Measurements from ENCODE around the gene FAU. TPM values are rescaled to one million over a fixed set of nuclear protein-coding genes. Genes with fewer than 3 reads are reported as not detected.
A peak's percentile ranks its signal among the peaks of the same experiment; 100 is the strongest.

Gene FAU
- total RNA-seq, 1 donor from 2014 or later: 710 TPM

- no peak overlapping the region for H3K4me3 Mint-ChIP-seq
- no peak overlapping the region for H3K27ac Mint-ChIP-seq
- H3K9me3 Mint-ChIP-seq: no peaks in the 10 kb centered on the region
- no peak for TF ChIP-seq CTCF (IDR thresholded peaks at IDR 0.05; ENCODE audit: unreplicated experiment)
- H3K4me1 Mint-ChIP-seq: peaks cover 18% of the 10 kb centered on the region
- peaks cover 23% of the 10 kb centered on the region for H3K27me3 Mint-ChIP-seq (ENCODE audit: low read depth)
- no peaks in the 10 kb centered on the region for H3K36me3 Mint-ChIP-seq
- DNase-seq (ENCODE audit: low spot score in 2 of 2, unreplicated experiment in 2 of 2): no peak
Observed at GRCh38 chr11:65148657-65149056, 26.7 kb upstream of the FAU start.

GRCh38 chr11:65147352-65148075 is 25.6 kb upstream of the FAU start:
- H3K9me3 Mint-ChIP-seq: no peaks in the 10 kb centered on the region
- no peak for DNase-seq (ENCODE audit: low spot score in 2 of 2, unreplicated experiment in 2 of 2)
- no peak for TF ChIP-seq CTCF (IDR thresholded peaks at IDR 0.05; ENCODE audit: unreplicated experiment)
- no peak overlapping the region for H3K27ac Mint-ChIP-seq
- no peak overlapping the region for H3K4me3 Mint-ChIP-seq
- no peaks in the 10 kb centered on the region for H3K36me3 Mint-ChIP-seq
- H3K4me1 Mint-ChIP-seq: peaks cover 18% of the 10 kb centered on the region
- H3K27me3 Mint-ChIP-seq (ENCODE audit: low read depth): peaks cover 19% of the 10 kb centered on the region

- Mint-ChIP-seq H3K4me3 (no peak overlapping the region), H3K9me3 (no peaks in the 10 kb centered on the region), H3K36me3 (no peaks in the 10 kb centered on the region)
Observed at GRCh38 chr11:65141896-65142494, 20.1 kb upstream of the FAU start.

GRCh38 chr11:65136515-65137096 is 14.7 kb upstream of the FAU start:
- Mint-ChIP-seq H3K27ac (peak overlapping the region; percentile 90), H3K4me3 (peak overlapping the region; percentile 49), H3K27me3 (ENCODE audit: low read depth) (peaks cover 16% of the 10 kb centered on the region), H3K9me3 (no peaks in the 10 kb centered on the region), H3K36me3 (no peaks in the 10 kb centered on the region), H3K4me1 (peaks cover 30% of the 10 kb centered on the region)
- TF ChIP-seq CTCF (IDR thresholded peaks at IDR 0.05; ENCODE audit: unreplicated experiment): no peak
- DNase-seq (ENCODE audit: low spot score in 2 of 2, unreplicated experiment in 2 of 2): no peak

More at GRCh38 chr11:65141896-65142494, 20.1 kb upstream of the FAU start:
- DNase-seq (ENCODE audit: low spot score in 2 of 2, unreplicated experiment in 2 of 2): no peak
- Mint-ChIP-seq H3K27me3 (ENCODE audit: low read depth) (peaks cover 41% of the 10 kb centered on the region), H3K4me1 (no peaks in the 10 kb centered on the region), H3K27ac (no peak overlapping the region)
- no peak for TF ChIP-seq CTCF (IDR thresholded peaks at IDR 0.05; ENCODE audit: unreplicated experiment)

GRCh38 chr11:65135633-65136145 is 13.8 kb upstream of the FAU start:
- Mint-ChIP-seq H3K36me3 (peaks cover 3% of the 10 kb centered on the region), H3K27me3 (ENCODE audit: low read depth) (peaks cover 7% of the 10 kb centered on the region), H3K9me3 (no peaks in the 10 kb centered on the region), H3K4me3 (peak overlapping the region; percentile 99), H3K4me1 (peaks cover 30% of the 10 kb centered on the region), H3K27ac (peak overlapping the region; percentile 100)
- TF ChIP-seq CTCF (IDR thresholded peaks at IDR 0.05; ENCODE audit: unreplicated experiment): no peak
- DNase-seq (ENCODE audit: low spot score in 2 of 2, unreplicated experiment in 2 of 2): no peak

All from mesothelial cell of epicardium (in vitro differentiated cells).